Stimulated activated CD4-positive, alpha-beta T cell treated with anti-CD3 and anti-CD28 coated beads, Interleukin-2, amount 100 ng/mL, for 4 hours (primary cell): Measurements from ENCODE around the gene TRAPPC2L.

Experiments
- DNase-seq: peaks from one replicate; pipeline ENCODE4 v3.0.0-alpha.2; 2020; ENCODE audit warnings: low read depth

The TRAPPC2L gene

DNA sequence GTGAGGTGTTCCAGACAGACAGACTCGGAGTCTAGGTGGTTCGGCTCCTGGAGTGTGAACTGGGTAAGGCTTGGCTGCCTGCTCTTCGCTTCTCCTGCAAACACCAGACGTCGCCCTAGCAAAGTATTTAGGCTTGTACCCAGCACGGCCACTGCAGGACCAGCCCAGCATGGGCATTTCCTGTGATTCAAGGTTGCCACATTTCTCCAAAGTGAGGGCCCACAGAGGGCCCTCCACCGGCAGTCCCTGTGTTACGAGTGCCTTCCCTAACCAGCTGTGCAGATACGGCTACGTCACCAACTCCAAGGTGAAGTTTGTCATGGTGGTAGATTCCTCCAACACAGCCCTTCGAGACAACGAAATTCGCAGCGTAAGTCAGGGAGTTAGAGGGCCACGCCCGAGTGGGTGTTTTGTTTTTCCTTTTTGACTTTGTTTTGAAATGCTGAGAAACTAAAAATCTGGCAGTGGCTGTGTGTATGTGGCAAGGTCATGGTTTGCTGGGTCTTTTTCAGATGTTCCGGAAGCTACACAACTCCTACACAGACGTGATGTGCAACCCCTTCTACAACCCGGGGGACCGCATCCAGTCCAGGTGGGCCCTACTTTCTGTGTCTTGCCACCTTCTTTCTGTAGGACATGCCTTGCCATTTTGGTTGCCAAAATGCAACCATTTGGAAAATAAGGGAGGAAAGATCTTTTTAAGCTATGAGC is 2.6 kb downstream of the TRAPPC2L start:
- no peak for DNase-seq

DNA sequence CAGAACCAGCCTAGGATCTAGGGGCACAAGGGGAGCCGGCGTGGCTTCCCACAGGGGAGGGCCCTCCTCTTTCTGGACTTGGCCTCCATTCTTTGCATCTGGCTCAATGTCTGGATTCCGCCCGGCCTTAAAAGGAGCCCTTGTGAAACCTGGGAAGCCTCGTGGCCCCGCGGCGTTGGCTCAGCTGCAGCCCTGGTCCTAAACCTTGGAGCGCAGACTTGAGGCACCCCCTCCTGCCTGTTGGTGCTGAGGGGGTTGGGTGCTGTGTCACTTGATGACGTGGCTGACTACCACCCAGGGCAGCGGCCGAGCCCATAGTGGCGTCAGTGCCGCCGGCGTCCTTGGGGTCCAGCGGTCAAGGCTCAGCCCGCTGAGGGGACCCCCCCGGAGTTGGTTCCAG is 4.4 kb downstream of the TRAPPC2L start:
- no peak for DNase-seq

DNA sequence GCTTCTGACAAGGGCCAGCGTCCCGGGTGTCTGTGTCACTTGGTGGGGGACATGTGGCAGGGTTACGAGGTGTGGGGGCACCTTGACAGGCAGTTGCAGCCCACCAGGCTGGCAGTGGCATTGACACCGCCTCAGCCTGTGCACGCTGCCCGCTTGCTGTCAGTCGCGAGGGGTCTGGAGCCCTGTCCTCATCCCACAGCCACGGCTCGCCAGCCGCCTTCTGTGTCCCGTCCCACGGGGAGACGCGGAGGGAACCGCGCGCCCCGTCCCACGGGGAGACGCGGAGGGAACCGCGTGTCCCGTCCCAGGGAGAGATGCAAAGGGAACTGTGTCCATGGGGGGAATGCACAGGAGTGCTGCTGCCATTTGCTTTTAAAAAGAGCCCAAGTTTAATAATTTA is 6.0 kb downstream of the TRAPPC2L start:
- no peak for DNase-seq

DNA sequence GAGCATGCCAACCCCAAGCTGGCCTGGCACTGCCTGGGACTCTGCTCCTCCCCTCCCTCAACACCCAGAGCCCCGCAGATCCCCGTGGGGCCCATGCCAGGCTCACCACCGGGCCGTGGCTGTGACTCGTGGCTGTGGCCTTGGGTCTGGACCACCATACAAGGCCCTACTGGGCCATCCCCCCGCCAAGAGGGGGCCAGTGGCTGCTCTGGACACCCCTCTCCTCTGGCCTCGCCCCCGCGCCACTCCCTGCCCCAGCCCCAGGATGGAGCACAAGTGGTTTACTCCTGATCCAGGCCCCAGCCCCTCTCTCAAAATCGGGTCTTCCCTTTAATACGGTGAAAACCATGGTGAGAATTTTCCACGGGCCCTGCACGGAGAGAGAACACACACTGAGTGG is 6.5 kb downstream of the TRAPPC2L start:
- DNase-seq: no peak

DNA sequence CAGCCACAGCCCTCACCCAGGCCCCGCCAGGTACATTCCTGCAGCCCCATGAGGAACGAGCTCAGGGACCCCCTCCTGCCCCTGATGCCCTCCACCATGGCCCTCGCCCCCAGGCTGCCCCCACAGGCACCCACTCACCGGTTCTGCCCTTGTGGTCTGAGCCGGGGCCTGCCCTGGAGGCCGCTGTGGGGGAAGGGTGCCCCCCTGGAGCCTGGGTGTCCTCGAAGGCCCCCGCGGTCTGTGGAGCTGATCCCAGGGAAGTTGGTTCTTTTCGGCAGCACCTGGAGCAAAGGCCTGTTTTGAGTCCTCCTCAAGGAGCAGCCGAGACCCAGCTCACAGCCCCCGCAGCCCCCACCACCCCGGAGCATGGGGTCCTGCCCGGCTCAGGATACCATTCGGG is 7.2 kb downstream of the TRAPPC2L start:
- no peak for DNase-seq

DNA sequence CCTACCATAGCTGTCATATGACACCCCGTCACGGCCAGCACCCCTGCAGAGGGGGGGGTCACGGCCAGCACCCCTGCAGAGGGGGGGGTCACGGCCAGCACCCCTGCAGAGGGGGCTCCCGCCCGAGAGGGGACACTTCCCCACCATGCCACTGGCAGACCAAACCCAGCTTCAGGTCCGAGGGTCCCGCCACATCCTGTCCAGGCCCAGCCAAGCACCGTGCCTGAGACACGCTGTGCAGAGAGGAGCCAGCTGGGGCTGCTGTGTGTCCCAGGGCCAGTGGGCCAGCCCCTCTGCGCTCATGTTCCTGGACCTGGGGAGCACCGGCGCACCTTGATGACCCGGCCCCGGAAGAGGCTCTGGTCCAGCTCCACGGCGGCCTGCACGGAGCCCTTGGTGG is 7.6 kb downstream of the TRAPPC2L start:
- DNase-seq: no peak

DNA sequence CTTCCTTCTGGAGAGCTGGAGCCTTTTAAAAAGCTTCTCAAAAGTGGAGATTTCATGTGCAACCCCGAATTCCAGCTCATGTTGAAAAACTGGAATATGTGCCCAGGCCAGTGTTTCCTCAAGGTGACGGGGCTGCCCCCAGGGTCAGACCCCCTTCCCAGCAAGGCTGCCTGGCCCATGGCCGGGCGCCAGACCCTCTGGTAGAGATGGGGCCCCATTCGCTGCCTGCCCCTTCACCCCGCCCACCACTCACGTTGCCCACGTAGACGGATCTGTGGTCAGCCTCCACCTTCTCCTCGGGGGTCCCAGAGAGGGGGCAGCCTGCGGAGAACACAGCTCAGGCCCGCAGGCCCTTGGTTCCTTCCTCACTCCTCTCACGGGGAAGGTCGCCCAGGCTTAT is 8.4 kb downstream of the TRAPPC2L start:
- DNase-seq: no peak

DNA sequence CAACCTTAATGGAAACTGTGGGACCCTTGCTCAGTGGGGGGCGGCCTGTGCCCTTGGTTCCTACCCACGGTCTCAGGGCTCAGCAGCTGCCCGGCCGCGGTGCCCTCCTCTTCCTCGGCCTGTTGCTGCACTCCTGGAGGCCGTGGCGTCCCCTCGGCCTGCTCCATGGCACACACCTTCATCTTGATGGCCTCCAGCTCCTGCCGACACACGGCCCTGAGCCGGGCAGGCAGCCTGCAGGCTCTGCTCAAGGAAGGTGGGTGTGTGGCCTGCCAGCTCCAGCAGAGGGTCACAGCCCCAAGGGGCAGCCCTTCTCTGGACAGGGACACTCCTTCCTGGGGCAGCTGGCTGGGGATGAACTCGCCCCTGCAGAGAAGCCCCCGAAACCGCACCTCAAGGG is 8.8 kb downstream of the TRAPPC2L start:
- DNase-seq: no peak

DNA sequence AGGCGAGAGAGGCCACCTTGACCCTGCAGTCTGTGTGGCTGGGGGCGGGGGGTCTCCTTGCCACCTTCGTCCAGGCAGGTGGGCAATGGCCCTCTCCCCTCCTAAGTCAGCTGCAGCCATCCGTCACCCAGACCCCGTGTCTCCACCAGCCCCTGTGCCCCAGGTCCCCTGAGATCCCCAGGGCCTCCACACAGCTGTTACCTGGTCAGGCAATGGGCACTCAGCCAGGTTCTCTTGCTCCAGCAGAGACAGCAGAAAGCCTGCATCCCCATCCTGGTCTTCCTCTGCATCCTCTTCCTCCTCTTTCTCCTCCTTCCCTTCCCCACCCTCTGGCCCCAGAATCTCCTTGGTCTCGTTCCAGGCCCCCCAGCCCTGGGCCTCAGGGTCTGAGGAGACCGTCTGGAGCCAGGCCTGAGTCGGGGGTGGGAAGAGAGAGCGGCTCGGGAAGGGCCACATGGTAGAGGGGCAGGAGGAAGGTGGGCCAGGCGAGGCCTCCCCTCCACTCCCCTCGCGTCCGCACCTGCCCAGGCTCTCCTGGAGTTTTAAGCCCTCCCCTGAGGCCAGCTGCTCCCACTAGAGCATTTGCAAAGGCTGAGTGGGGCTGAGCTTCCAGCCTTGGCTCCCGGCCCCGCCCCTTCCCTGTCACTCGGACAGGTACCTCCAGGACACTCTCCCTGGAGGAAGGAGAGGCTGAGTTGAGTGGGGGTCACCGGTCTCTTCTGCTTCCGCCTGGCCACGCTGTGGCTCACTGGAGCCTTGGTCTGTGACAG is 9.4 kb downstream of the TRAPPC2L start, which contains the start of gene PABPN1L:
PABPN1L (minus strand) TSS at position 510 of the 770 bp plus-strand sequence; CDS start at position 456, 54 bp downstream.
- no peak for DNase-seq

DNA sequence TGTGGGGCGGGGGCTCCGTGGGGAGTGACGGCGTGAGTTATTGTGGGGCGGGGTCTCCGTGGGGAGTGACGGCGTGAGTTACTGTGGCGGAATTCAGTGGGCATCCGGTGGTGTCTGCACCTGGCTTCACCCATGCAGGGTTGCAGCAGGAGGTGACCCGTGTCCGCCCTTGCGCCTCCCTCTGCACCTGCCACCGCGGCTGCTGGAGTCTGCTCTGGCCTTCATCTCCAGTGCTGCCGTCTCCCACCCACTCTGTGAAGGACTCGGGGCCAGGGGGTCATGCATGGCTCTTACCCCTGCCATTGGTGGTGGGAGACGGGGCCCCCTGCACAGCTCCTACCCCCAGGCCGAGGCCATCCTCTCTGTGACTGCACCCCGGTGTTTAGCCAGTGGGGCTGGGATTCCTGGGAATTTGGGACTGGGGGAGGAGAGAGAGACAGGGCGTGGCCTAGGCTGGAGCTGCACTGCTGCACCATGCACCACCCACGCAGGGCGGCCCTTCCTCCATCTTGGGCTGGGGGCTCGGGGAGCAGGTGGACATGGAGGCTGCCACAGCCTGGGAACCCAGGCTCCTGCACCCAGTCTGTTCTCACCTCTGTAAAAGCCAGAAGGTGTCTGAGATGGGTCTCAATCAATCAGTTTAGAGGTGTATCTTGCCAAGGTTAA is 10.8 kb downstream of the TRAPPC2L start:
- DNase-seq: no peak

DNA sequence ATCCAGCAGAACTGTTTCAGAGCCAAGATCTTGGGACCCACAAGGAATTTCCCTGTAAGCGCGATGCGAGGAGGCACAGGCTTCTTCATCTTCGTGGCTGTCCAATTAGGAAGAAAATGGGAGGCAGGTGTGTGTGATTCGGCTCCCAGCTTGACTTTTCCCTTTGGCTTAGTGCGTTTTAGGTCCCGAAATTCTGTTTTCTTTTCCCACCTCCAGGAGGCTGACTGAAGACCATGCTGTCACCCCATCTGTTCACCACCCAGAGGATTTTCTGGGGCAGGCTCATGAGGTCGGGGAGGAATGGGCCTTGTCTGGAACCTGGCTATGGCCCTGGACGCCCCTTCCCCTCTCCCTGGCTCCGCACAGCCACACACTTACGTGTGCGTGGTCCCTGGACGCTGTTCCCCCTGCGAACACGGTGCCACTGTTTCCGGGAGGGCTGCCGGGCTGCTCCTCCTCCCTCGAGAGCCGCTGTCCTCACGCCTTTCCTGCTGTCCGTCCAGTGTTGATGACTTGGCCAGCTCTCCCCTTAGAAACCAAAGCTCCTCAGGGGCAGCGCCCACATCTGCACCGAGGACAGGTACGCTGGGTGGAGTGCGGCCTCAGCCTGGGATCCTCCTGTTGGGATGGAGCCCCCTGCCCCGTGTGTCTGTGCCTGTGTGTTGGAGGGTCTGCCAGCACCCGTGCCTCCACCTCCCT is 12.2 kb downstream of the TRAPPC2L start:
- DNase-seq: no peak

DNA sequence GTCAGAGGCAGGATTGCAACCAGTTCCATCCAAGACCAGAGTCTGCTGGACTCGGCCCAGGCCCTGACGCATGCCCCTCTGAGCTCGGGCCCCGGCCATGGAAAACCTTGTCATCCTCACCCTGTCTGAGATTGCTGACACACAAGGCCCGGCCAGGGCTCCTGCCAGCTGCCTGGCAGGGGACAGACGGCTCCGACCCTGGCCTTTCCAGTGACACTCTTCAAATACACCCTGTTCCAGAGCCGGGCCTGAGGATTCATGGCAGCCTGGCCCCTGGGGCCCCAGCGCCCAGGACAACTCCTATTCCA is 12.7 kb downstream of the TRAPPC2L start:
- no peak for DNase-seq

DNA sequence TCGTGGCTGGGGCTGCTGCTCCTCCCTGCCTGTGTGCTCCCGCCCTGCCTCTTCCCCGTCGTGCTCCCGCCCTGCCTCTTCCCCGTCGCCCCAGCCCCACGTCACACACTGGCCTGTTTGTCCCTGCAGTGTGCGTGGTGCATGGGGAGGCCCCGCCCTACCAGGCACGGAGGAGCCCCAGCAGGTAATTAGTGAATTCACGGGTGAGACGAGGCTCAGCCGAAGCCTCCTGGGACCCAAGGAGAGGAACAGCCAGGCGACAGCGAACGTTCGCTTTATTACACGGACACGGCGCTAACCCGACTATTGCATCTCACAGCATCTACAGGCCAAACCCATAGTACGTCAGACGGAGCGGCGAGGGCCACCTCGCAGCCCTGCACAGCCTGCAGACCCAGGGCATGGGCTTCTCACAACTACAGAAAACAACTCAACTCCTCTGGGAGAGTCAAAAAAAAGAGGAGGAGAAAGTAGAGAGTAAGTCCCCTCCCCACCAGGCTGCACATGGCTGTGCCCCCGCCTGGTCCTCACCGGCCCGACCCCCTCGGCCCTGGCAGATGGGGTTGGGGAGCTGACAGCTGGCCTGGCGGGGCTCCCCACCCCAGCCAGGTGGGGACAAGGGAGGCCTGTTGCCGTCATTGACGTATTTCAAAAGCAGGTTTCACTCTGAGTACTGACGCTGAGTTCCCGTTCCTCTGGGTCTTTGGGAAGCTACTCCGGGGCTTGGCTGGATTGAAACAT is 13.9 kb downstream of the TRAPPC2L start:
- DNase-seq: no peak

DNA sequence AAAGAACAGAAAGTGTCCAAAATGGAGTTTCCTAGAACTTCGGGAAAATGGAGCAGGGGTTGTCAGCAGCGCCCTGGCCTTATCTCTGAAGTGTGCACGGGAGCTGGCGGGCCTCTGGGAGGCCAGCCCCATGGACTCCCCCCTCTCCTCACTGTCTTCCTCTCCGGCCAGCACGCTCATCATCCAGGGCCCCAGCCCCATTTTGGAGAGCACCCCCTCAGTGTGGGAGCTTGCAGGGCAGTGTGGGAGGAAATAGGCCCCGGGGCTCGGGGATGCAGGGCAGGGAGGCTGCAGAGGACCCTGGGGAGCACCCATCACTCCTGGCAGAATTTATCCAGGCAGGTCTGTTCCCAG is 14.4 kb downstream of the TRAPPC2L start:
- DNase-seq: no peak

DNA sequence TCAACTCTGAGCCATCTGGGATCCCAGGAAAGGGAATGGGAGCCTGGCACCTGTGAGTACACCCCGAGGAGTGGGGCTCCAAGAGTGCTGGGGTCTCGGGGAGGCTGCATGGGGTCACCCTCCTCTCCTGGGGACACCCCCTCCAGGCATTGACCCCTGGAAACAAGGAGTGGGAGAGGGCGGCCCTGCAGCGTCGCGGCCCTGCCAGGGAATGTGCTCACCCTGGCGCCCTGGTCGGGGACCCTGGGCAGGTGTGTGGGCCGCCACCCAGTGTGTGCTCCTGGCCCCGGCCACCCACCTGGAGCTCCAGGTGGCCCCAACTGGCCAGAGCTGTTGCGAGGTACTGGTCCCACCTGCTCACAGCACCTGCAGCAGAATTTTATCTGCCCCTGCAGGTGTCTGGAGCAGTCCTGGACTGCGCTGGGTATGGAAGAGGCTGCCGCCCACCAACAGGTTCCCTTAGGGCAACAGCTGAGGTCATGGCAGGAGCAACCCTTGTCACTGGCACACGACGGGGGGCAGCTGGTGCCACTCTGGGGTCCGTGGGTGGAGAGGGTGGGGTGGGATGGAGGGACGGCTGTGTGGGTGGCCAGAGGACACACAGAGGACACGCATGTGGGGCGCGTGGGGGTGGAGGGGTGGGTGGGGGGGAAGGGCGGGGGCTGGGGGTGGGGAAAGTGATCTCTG is 14.9 kb downstream of the TRAPPC2L start:
- no peak for DNase-seq

DNA sequence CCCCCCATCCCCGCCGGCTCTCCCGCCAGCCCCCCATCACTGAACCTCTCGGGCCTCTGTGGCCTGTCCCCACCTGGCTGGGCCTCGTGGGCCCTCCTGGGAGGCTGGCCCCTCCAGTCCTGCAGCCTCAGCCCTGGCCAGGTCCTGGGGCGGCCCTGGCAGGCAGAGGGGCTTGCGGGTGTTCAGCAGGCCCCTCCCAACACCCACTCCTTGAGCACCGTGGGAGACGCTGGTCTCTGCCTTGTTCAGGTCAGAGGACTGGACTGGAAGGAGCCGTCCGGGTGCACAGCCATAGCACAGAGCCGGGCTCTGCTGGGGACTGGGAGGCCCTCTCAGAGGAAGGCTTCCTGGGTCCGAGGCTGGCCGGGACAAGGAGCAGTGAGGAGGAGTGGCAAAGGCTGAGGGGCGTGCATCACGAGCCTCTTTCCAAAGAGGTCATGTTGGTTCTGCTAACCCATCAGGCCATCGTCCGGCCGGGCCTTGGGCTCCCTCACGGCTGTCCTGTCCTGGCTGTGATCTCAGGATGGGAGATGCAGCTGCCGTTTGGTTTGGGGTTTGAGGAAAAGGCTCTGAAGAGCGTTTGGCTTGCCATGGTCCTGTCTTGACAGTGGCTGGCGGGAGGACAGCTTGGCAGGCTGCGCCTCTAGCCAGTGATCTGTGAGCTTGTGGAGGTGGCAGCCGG is 15.9 kb downstream of the TRAPPC2L start:
- DNase-seq: no peak

DNA sequence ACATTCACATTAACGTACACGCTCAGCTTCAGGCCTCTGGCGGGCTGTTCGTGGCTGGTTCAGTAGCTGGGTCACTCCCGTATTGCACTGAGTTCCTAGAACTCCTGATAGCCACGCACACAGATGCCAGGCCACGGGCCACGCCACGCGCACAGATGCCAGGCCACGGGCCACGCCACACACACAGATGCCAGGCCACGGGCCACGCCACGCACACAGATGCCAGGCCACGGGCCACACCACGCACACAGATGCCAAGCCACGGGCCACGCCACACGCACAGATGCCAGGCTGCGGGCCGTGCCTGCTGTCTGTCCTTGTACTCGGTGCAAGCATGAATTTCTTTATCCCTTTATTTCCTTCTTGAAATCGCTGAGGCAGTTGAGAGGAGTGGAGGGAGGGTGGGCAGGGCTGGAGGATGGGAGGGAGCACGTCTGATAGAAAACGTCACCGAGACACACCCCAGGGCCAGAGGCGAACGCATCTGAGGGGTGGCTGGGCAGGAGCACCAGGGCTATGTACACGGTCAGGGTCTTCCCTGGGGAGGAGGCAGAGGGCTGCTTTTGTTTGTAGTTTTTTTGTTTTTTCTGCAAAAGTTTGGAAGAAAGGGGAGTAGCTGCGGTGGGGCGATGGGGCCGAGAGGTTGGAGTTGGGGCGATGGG is 18.1 kb downstream of the TRAPPC2L start:
- no peak for DNase-seq

DNA sequence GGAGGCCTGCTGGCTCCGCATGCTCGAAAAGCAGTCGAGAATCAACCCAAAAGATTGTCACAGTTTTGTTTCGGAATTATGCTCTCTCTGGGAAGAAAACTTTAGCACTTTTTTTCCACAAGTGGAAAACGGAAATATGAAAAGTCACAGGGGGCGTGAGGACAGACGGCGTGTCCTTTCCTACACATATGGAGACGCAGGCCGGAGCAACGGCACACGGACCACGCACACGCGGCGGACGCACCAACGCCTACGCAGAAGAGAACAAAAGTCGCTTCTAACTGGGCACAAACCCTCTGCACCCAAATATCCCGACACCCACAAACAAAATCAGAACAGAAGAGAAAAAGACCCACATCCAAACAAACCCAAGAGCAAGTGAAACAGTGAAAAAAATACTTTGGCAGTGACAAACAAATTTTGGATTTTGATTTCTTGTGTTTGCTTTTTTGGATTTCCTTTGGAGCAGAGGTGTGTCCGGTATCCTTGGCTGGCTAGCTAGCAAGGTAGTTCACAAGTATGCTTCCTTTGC is 18.8 kb downstream of the TRAPPC2L start:
- no peak for DNase-seq

DNA sequence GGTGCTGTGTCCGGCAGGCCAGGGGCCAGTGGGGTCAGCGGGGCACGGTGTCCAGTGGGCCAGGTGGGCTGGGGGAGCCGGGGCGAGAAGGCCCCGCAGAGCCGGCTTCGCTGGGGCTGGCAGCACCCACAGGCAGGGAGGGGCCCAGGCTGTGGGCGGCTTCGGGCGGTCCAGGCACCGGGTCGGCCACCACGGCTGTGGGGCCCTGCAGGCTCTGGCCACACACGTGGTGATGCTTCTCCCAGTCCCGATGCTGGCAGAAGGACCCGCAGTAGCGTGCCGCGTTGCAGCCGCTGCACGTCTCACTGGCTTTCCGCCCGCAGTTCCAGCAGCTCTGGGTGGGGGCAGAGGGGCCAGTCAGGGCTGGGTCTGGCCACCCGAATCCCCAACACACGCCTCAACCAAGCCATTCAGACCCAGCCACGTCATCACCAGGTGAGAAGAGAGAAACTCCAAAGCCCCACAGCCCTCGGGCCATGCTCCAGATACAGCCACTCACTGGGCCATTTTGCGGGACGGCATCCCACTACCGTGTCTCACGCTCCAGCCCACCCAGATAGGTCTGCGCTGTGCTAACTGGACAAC is 20.1 kb downstream of the TRAPPC2L start:
- no peak for DNase-seq
